Loucy (cell line): Measurements from ENCODE around the gene EGFL7.

Source experiments
- H2AFZ ChIP-seq: fragments of 200-600 bp; sonication (generic); 2 replicates; pipeline ENCODE4 v1.6.0; 2016; ENCODE audit warnings: antibody characterized with exemption, mild to moderate bottlenecking, low read length, moderate library complexity
- H3F3A ChIP-seq: fragments of 200-600 bp; 2 replicates; pipeline ENCODE4 v1.6.0; 2016; ENCODE audit warnings: antibody characterized with exemption, low read depth, mild to moderate bottlenecking
- H3K27me3 ChIP-seq: fragments of 200-600 bp; sonication (generic); 2 replicates; pipeline ENCODE4 v1.6.1; 2014; ENCODE audit warnings: low read length, mild to moderate bottlenecking; ENCODE audit not compliant: insufficient read depth, poor library complexity, severe bottlenecking
- H3K36me3 ChIP-seq: fragments of 200-600 bp; sonication (generic); 2 replicates; pipeline ENCODE4 v1.6.1; 2016; ENCODE audit warnings: low read length; ENCODE audit not compliant: insufficient read depth
- H3K4me1 ChIP-seq: fragments of 200-600 bp; sonication (generic); 2 replicates; pipeline ENCODE4 v1.5.1; 2014; ENCODE audit warnings: low read length, mild to moderate bottlenecking; ENCODE audit not compliant: insufficient read depth, poor library complexity, severe bottlenecking
- H3K4me2 ChIP-seq: fragments of 200-600 bp; sonication (generic); 2 replicates; pipeline ENCODE4 v1.6.0; 2014; ENCODE audit warnings: antibody characterized with exemption, low read length, low read depth, mild to moderate bottlenecking; ENCODE audit not compliant: poor library complexity, severe bottlenecking
- H3K4me3 ChIP-seq: fragments of 200-600 bp; sonication (generic); 2 replicates; pipeline ENCODE4 v1.5.1; 2014; ENCODE audit warnings: low read length, mild to moderate bottlenecking, mixed read lengths; ENCODE audit not compliant: poor library complexity, severe bottlenecking
- H3K79me2 ChIP-seq: fragments of 200-600 bp; sonication (generic); 2 replicates; pipeline ENCODE4 v1.6.1; 2014; ENCODE audit warnings: low read length; ENCODE audit not compliant: insufficient read depth
- H3K9ac ChIP-seq: fragments of 200-600 bp; sonication (generic); 2 replicates; pipeline ENCODE4 v1.6.0; 2014; ENCODE audit warnings: mild to moderate bottlenecking, low read depth, low read length, moderate library complexity; ENCODE audit not compliant: poor library complexity, severe bottlenecking
- H3K9me2 ChIP-seq: fragments of 200-600 bp; sonication (generic); replicated peaks from 2 replicates; pipeline ENCODE4 v1.6.1; 2016; ENCODE audit warnings: low read depth, low read length, mixed read lengths
- H3K9me3 ChIP-seq: fragments of 200-600 bp; sonication (generic); 2 replicates; pipeline ENCODE4 v1.6.1; 2014; ENCODE audit warnings: mild to moderate bottlenecking, antibody characterized with exemption, low read length, low read depth; ENCODE audit not compliant: insufficient read depth
- H4K20me1 ChIP-seq: fragments of 200-600 bp; sonication (generic); 2 replicates; pipeline ENCODE4 v1.6.0; 2014; ENCODE audit warnings: antibody characterized with exemption, low read length, mild to moderate bottlenecking; ENCODE audit not compliant: insufficient read depth, poor library complexity, severe bottlenecking
- CTCF ChIP-seq: fragments of 200-600 bp; sonication (generic); conservative IDR thresholded peaks from 2 replicates; pipeline ENCODE4 v1.5.1; 2014; ENCODE audit warnings: mild to moderate bottlenecking, antibody characterized with exemption, low read length
- EZH2phosphoT487 ChIP-seq: fragments of 200-600 bp; IDR thresholded peaks from 2 replicates; pipeline ENCODE4 v1.6.1; 2018; ENCODE audit warnings: antibody characterized with exemption, mild to moderate bottlenecking, moderate library complexity, borderline replicate concordance

EGFL7 gene

GRCh38 chr9:136619742-136620440, 42.8 kb upstream of the EGFL7 start:
- no peak overlapping the region for H3K4me2 ChIP-seq
- H3K9ac ChIP-seq, result no peak overlapping the region
- H4K20me1 ChIP-seq, result no peaks in the 10 kb centered on the region
- H3K36me3 ChIP-seq, result no peaks in the 10 kb centered on the region
- no peak overlapping the region for H3K4me3 ChIP-seq
- no peaks in the 10 kb centered on the region for H3K27me3 ChIP-seq
- no peaks in the 10 kb centered on the region for H3K9me2 ChIP-seq
- no peaks in the 10 kb centered on the region for H3K4me1 ChIP-seq
- H3K79me2 ChIP-seq, result no peaks in the 10 kb centered on the region
- H3F3A ChIP-seq, result no peaks in the 10 kb centered on the region
- TF ChIP-seq EZH2phosphoT487 (no peak), CTCF (no peak)
- no peak overlapping the region for H2AFZ ChIP-seq
- H3K9me3 ChIP-seq, result no peaks in the 10 kb centered on the region

GRCh38 chr9:136620441-136621018, 42.2 kb upstream of the EGFL7 start:
- H3K36me3 ChIP-seq, result no peaks in the 10 kb centered on the region
- H3K4me3 ChIP-seq, result no peak overlapping the region
- no peak overlapping the region for H2AFZ ChIP-seq
- TF ChIP-seq EZH2phosphoT487, result no peak
- no peak for TF ChIP-seq CTCF
- no peaks in the 10 kb centered on the region for H3K79me2 ChIP-seq
- no peaks in the 10 kb centered on the region for H3F3A ChIP-seq
- H3K4me1 ChIP-seq, result no peaks in the 10 kb centered on the region
- H3K9me2 ChIP-seq, result no peaks in the 10 kb centered on the region
- no peak overlapping the region for H3K4me2 ChIP-seq
- H4K20me1 ChIP-seq, result no peaks in the 10 kb centered on the region
- H3K9ac ChIP-seq, result no peak overlapping the region
- no peaks in the 10 kb centered on the region for H3K9me3 ChIP-seq
- H3K27me3 ChIP-seq, result no peaks in the 10 kb centered on the region

GRCh38 chr9:136621019-136621733, 41.5 kb upstream of the EGFL7 start:
- Histone ChIP-seq H4K20me1 (no peaks in the 10 kb centered on the region), H3K79me2 (no peaks in the 10 kb centered on the region), H3K9me3 (no peaks in the 10 kb centered on the region), H3K36me3 (no peaks in the 10 kb centered on the region), H3F3A (no peaks in the 10 kb centered on the region), H3K4me2 (no peak overlapping the region), H3K9me2 (no peaks in the 10 kb centered on the region), H3K27me3 (no peaks in the 10 kb centered on the region), H2AFZ (no peak overlapping the region), H3K4me3 (no peak overlapping the region), H3K9ac (no peak overlapping the region), H3K4me1 (no peaks in the 10 kb centered on the region)
- TF ChIP-seq EZH2phosphoT487 (no peak), CTCF (no peak)
